GM23338 (cell line): ENCODE data around the gene ERAP2.

Source experiments
- CREB1 ChIP-seq: fragments of 250-450 bp; sonication (Bioruptor Pico); IDR thresholded peaks from 2 replicates; pipeline ENCODE4 v1.5.0; 2020; ENCODE audit warnings: low read depth, mild to moderate bottlenecking, moderate library complexity
- CTCF ChIP-seq, 2 experiments: fragments of 200-600 bp in 1 of 2; sonication (generic) in 1 of 2; conservative IDR thresholded peaks; 2 replicates each; pipeline versions ENCODE4 v1.5.1 to v1.6.1; 2016 to 2017; ENCODE audit warnings: antibody characterized with exemption in 2 of 2, low read depth in 2 of 2, mild to moderate bottlenecking in 2 of 2, moderate library complexity in 1 of 2
- EZH2 ChIP-seq: fragments of 200-600 bp; sonication (generic); IDR thresholded peaks from one replicate; pipeline ENCODE4 v1.8.0; 2017; ENCODE audit warnings: antibody characterized with exemption, mild to moderate bottlenecking, low read depth; ENCODE audit not compliant: unreplicated experiment
- EZH2phosphoT487 ChIP-seq: fragments of 200-600 bp; sonication (generic); IDR thresholded peaks from one replicate; pipeline ENCODE4 v1.8.1; 2018; ENCODE audit warnings: antibody characterized with exemption; ENCODE audit not compliant: unreplicated experiment
- REST ChIP-seq: IDR thresholded peaks from one replicate; pipeline ENCODE4 v1.6.1; 2018; ENCODE audit warnings: antibody characterized with exemption; ENCODE audit not compliant: unreplicated experiment

GRCh38 chr5:96901384-96901783 is 25.1 kb downstream of the ERAP2 start:
- no peak for TF ChIP-seq REST
- peak; percentile 23 to 41 for TF ChIP-seq CTCF (conservative IDR thresholded peaks at IDR 0.05; ENCODE audit: low read depth in 2 of 2)
- no peak for TF ChIP-seq EZH2
- TF ChIP-seq EZH2phosphoT487, result no peak
- TF ChIP-seq CREB1 (CRISPR knock-in tag), result no peak
